Globus pallidus (tissue), 1 donor: Measurements from ENCODE around the gene ADAM33.

Experiments used
- DNase-seq: peaks from one replicate; pipeline ENCODE4 v3.0.0-alpha.2; 2015; ENCODE audit warnings: low spot score

The ADAM33 gene

GRCh38 chr20:3646651-3647050 lies 35.2 kb downstream of the ADAM33 start:
- no peak for DNase-seq

GRCh38 chr20:3646067-3646440 lies 35.8 kb downstream of the ADAM33 start:
- DNase-seq, result no peak

- DNase-seq, result no peak
These were observed 36.3 kb downstream of the ADAM33 start for GRCh38 chr20:3645309-3646066.

- DNase-seq, result no peak
These were observed 41.6 kb downstream of the ADAM33 start for GRCh38 chr20:3640259-3640658.

GRCh38 chr20:3635346-3635745 lies 46.5 kb downstream of the ADAM33 start:
- DNase-seq, result no peak

GRCh38 chr20:3633913-3634478 lies 47.8 kb downstream of the ADAM33 start:
- DNase-seq, result no peak

- DNase-seq, result no peak
These were observed 49.4 kb downstream of the ADAM33 start for GRCh38 chr20:3632311-3633004.

- no peak for DNase-seq
These were observed 50.3 kb downstream of the ADAM33 start for GRCh38 chr20:3631534-3631933.

GRCh38 chr20:3630429-3630828 lies 51.4 kb downstream of the ADAM33 start:
- no peak for DNase-seq

GRCh38 chr20:3629893-3630292 lies 51.9 kb downstream of the ADAM33 start:
- no peak for DNase-seq

GRCh38 chr20:3628502-3629314 lies 53.1 kb downstream of the ADAM33 start:
- DNase-seq, result no peak

GRCh38 chr20:3627476-3627875 lies 54.3 kb downstream of the ADAM33 start:
- no peak for DNase-seq

- DNase-seq, result no peak
These were observed 59.4 kb downstream of the ADAM33 start for GRCh38 chr20:3622406-3622805.

- DNase-seq, result no peak
These were observed 60.7 kb downstream of the ADAM33 start for GRCh38 chr20:3621111-3621510.
